HEK293T (cell line): ENCODE data around the gene TRIM56.

Experiments
- CTCF ChIA-PET: fragments of 350-600 bp; formaldehyde crosslinking; extraction: SDS; loops from one replicate; lab custom pipeline; 2021; ENCODE audit warnings: antibody characterized with exemption, inconsistent platforms; lab: Yijun Ruan, JAX
- POLR2A ChIA-PET: fragments of 350-600 bp; formaldehyde crosslinking; extraction: SDS; loops from one replicate; lab custom pipeline; 2020; ENCODE audit warnings: antibody characterized with exemption, inconsistent platforms; lab: Yijun Ruan, JAX
- DNase-seq: peaks from one replicate; pipeline ENCODE4 v3.0.0; 2012; ENCODE audit warnings: mixed read lengths; ENCODE audit errors: extremely low spot score
- ARNT ChIP-seq: fragments of 450-650 bp; IDR thresholded peaks from 2 replicates; pipeline ENCODE4 v1.6.1; 2017; ENCODE audit warnings: mild to moderate bottlenecking
- BHLHE40 ChIP-seq: fragments of 450-650 bp; IDR thresholded peaks from 2 replicates; pipeline ENCODE4 v1.6.1; 2016; ENCODE audit warnings: mild to moderate bottlenecking, moderate library complexity, borderline replicate concordance
- CTBP1 ChIP-seq: fragments of 450-650 bp; IDR thresholded peaks from 2 replicates; pipeline ENCODE4 v1.6.1; 2016; ENCODE audit warnings: borderline replicate concordance
- ELF4 ChIP-seq: fragments of 450-650 bp; IDR thresholded peaks from 2 replicates; pipeline ENCODE4 v1.6.1; 2017; ENCODE audit warnings: antibody characterized with exemption
- FOXA1 ChIP-seq: fragments of 450-650 bp; IDR thresholded peaks from 2 replicates; pipeline ENCODE4 v1.6.1; 2016; ENCODE audit warnings: mild to moderate bottlenecking
- FOXK2 ChIP-seq: fragments of 450-650 bp; IDR thresholded peaks from 2 replicates; pipeline ENCODE4 v1.6.1; 2016; ENCODE audit warnings: mild to moderate bottlenecking
- FOXM1 ChIP-seq: fragments of 450-650 bp; IDR thresholded peaks from 2 replicates; pipeline ENCODE4 v1.6.1; 2017; ENCODE audit warnings: mild to moderate bottlenecking, borderline replicate concordance
- HDGF ChIP-seq: fragments of 450-650 bp; IDR thresholded peaks from 2 replicates; pipeline ENCODE4 v1.6.1; 2017; ENCODE audit warnings: antibody characterized with exemption, borderline replicate concordance
- L3MBTL2 ChIP-seq: fragments of 450-650 bp; conservative IDR thresholded peaks from 2 replicates; pipeline ENCODE4 v1.6.1; 2016; ENCODE audit warnings: mild to moderate bottlenecking
- LEF1 ChIP-seq: fragments of 450-650 bp; IDR thresholded peaks from 2 replicates; pipeline ENCODE4 v1.6.1; 2017; ENCODE audit warnings: mild to moderate bottlenecking, borderline replicate concordance
- NFRKB ChIP-seq: fragments of 450-650 bp; IDR thresholded peaks from 2 replicates; pipeline ENCODE4 v1.6.1; 2016; ENCODE audit warnings: mild to moderate bottlenecking, moderate library complexity
- SP1 ChIP-seq: fragments of 450-650 bp; IDR thresholded peaks from 2 replicates; pipeline ENCODE4 v1.6.1; 2017
- SUZ12 ChIP-seq: fragments of 450-650 bp; IDR thresholded peaks from 2 replicates; pipeline ENCODE4 v1.6.1; 2016; ENCODE audit warnings: mild to moderate bottlenecking
- TARDBP ChIP-seq: fragments of 450-650 bp; IDR thresholded peaks from 2 replicates; pipeline ENCODE4 v1.6.1; 2016
- ZNF384 ChIP-seq: fragments of 450-650 bp; IDR thresholded peaks from 2 replicates; pipeline ENCODE4 v1.6.1; 2016
- TF ChIP-seq, protein P1 (sequence below): fragments of 450-650 bp; IDR thresholded peaks from 2 replicates; pipeline ENCODE4 v1.6.1; 2016

Gene TRIM56

DNA sequence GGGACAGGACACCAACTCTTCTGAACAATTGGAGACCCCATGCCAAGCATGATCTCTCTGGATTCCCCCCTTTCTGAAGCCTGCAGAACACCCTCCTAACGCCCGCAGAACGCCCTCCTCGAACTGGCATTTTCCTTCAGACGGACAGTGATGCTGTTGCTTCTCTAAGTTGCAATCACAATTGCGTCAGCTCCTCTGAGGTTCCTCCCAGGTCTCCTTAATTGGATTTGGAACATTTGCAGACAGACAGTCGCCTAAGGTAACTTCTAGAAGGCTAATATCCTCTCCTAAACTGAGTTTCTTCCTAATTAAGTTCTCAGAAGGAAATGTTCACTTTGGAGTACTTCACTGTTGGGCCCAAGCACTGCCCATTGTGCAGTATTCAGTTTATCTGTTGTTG, 21.1 kb downstream of the TRIM56 start:
- POLR2A ChIA-PET, result no interaction called here
- no peak for DNase-seq
- no peak for TF ChIP-seq ELF4
- TF ChIP-seq TARDBP, result no peak
- no peak for TF ChIP-seq LEF1
- no peak for TF ChIP-seq L3MBTL2
- TF ChIP-seq CTBP1, result no peak
- no peak for TF ChIP-seq HDGF
- no peak for TF ChIP-seq FOXK2
- no peak for TF ChIP-seq SUZ12
- TF ChIP-seq ZNF384, result no peak
- no peak for TF ChIP-seq FOXM1
- no peak for TF ChIP-seq ARNT
- no peak for TF ChIP-seq FOXA1
- TF ChIP-seq SP1, result no peak
- TF ChIP-seq BHLHE40, result no peak
- no peak for TF ChIP-seq NFRKB
- TF ChIP-seq, protein P1, sequence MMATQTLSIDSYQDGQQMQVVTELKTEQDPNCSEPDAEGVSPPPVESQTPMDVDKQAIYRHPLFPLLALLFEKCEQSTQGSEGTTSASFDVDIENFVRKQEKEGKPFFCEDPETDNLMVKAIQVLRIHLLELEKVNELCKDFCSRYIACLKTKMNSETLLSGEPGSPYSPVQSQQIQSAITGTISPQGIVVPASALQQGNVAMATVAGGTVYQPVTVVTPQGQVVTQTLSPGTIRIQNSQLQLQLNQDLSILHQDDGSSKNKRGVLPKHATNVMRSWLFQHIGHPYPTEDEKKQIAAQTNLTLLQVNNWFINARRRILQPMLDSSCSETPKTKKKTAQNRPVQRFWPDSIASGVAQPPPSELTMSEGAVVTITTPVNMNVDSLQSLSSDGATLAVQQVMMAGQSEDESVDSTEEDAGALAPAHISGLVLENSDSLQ, result no peak
- CTCF ChIA-PET, result no interaction called here

GRCh38 chr7:101108330-101108857, 23.1 kb downstream of the TRIM56 start:
- POLR2A ChIA-PET, result interaction anchor here (1.2 kb wide), 1 partner anchor 12 kb away, joined by 3 read pairs; no protein-coding TSS in a partner anchor
- CTCF ChIA-PET, result no interaction called here

DNA sequence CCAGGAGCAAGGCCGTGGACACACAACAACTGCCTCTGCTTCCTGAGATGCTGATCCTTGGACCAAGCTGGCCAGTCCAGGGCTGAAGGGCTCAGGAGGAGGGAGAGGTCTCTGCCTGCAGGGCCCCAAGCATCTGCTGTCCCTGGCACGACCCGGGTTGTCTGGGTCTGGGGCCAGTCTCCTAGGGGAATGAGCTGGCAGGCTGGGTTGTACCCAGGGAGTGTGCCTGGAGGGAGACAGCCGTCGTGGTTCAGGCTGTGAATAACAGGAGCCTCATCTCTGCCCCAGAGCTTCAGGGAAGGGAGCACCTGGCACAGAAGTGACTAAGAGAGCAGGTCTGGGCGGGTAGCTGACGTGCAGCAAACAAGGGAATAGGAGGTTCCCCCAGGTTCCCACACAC, 23.7 kb downstream of the TRIM56 start:
- no peak for TF ChIP-seq ELF4
- no peak for TF ChIP-seq L3MBTL2
- TF ChIP-seq, protein P1, result no peak
- TF ChIP-seq FOXM1, result no peak
- TF ChIP-seq ZNF384, result no peak
- no peak for TF ChIP-seq HDGF
- no peak for TF ChIP-seq TARDBP
- no peak for TF ChIP-seq BHLHE40
- no peak for TF ChIP-seq LEF1
- no peak for TF ChIP-seq ARNT
- TF ChIP-seq CTBP1, result no peak
- TF ChIP-seq FOXK2, result no peak
- no peak for TF ChIP-seq NFRKB
- TF ChIP-seq SP1, result no peak
- no peak for TF ChIP-seq FOXA1
- TF ChIP-seq SUZ12, result no peak
- ChIA-PET CTCF (interaction anchor here (0.8 to 1.5 kb wide), 2 partner anchors 29 to 35 kb away, joined by 3 to 4 read pairs; no protein-coding TSS in a partner anchor), POLR2A (interaction anchor here (0.6 to 1.2 kb wide), 2 partner anchors 12 to 13 kb away, joined by 3 to 6 read pairs; no protein-coding TSS in a partner anchor)
- no peak for DNase-seq

More at GRCh38 chr7:101108330-101108857, 23.1 kb downstream of the TRIM56 start:
- no peak for DNase-seq
- no peak for TF ChIP-seq L3MBTL2
- TF ChIP-seq CTBP1, result no peak
- TF ChIP-seq SP1, result no peak
- no peak for TF ChIP-seq FOXM1
- no peak for TF ChIP-seq NFRKB
- TF ChIP-seq ELF4, result no peak
- no peak for TF ChIP-seq FOXK2
- TF ChIP-seq LEF1, result no peak
- TF ChIP-seq ZNF384, result no peak
- TF ChIP-seq TARDBP, result no peak
- TF ChIP-seq BHLHE40, result no peak
- no peak for TF ChIP-seq HDGF
- no peak for TF ChIP-seq ARNT
- no peak for TF ChIP-seq FOXA1
- TF ChIP-seq SUZ12, result no peak
- TF ChIP-seq, protein P1, result no peak

DNA sequence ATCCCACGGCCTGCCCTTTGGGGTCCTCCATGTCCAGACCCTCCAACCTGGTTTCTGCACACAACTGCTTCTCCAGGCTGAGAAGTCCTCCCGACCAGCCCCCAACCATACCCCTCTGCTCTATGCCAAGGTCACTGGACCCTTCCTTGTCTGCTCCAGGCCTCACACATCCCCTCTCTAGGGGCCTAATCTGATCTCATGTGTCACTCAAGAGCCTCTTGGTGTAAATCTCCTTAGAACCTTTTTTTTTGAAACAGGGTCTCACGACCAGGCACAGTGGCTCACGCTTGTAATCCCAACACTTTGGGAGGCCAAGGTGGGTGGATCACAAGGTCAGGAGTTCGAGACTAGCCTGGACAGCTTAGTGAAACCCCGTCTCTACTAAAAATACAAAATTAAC, 24.1 kb downstream of the TRIM56 start:
- POLR2A ChIA-PET, result interaction anchor here (0.6 kb wide), 1 partner anchor 12 kb away, joined by 6 read pairs; no protein-coding TSS in a partner anchor
- CTCF ChIA-PET, result interaction anchor here (0.8 to 1.5 kb wide), 2 partner anchors 28 to 35 kb away, joined by 3 to 4 read pairs; no protein-coding TSS in a partner anchor
- DNase-seq, result no peak
- no peak for TF ChIP-seq FOXA1

GRCh38 chr7:101111261-101111660, 26.0 kb downstream of the TRIM56 start:
- DNase-seq, result no peak
- TF ChIP-seq FOXM1 (no peak), ARNT (no peak), SUZ12 (no peak), LEF1 (no peak), NFRKB (no peak), TARDBP (no peak), HDGF (no peak), SP1 (no peak), CTBP1 (no peak), L3MBTL2 (no peak), ZNF384 (no peak), FOXK2 (no peak), ELF4 (no peak), BHLHE40 (no peak)
- TF ChIP-seq, protein P1, result no peak
- ChIA-PET POLR2A (no interaction called here), CTCF (interaction anchor here (1.1 kb wide), 1 partner anchor 32 kb away, joined by 3 read pairs; no protein-coding TSS in a partner anchor)
